Endothelial cell of umbilical vein (primary cell): ENCODE data around the gene ENTREP1. TPM values are rescaled to one million over a fixed set of nuclear protein-coding genes. Genes with fewer than 3 reads are reported as not detected.

ENCODE experiments used
- BruUV-seq: library from RNA; stranded (reverse); fragments of 400-500 nt; replicated peaks from 2 replicates; lab custom pipeline; 2021; lab: Mats Ljungman, UMichigan
- CTCF ChIA-PET: fragments of 300-600, 350-600 bp; sonication (Branson Sonifier 250); formaldehyde crosslinking; loops from one replicate; lab custom pipeline; 2021; ENCODE audit warnings: antibody characterized with exemption, inconsistent platforms; lab: Charles Lee
- POLR2A ChIA-PET: fragments of 300-600, 350-600 bp; sonication (Branson Sonifier 250); formaldehyde crosslinking; loops from one replicate; lab custom pipeline; 2021; ENCODE audit warnings: antibody characterized with exemption, inconsistent platforms; lab: Charles Lee
- DNase-seq: peaks from one replicate; pipeline ENCODE4 v3.0.0-alpha.2; 2011; ENCODE audit warnings: low read depth, low spot score
- FAIRE-seq: peaks from 2 replicates; lab custom pipeline; 2011; peaks lifted over from hg19 to GRCh38; lab: Jason Lieb, UNC
- H2AFZ ChIP-seq: 2 replicates; pipeline ENCODE4 v1.6.0; 2012; ENCODE audit warnings: low read depth, low read length, control low read depth, inconsistent platforms
- H3K27ac ChIP-seq: 2 replicates; pipeline ENCODE4 v1.5.1; 2011; ENCODE audit warnings: low read depth, mild to moderate bottlenecking, control low read depth, low read length, moderate library complexity; ENCODE audit not compliant: insufficient read depth
- H3K27me3 ChIP-seq, 2 experiments: 2 replicates each; pipeline versions ENCODE4 v1.6.0 to v1.6.1; 2011; ENCODE audit warnings: low read length in 2 of 2, mixed read lengths in 1 of 2; ENCODE audit not compliant: control insufficient read depth in 2 of 2, insufficient read depth in 2 of 2
- H3K36me3 ChIP-seq, 2 experiments: 2 replicates in 1 of 2; 3 replicates in 1 of 2; pipeline ENCODE4 v1.5.1; 2011; ENCODE audit warnings: low read length in 2 of 2, mild to moderate bottlenecking in 1 of 2, moderate library complexity in 1 of 2; ENCODE audit not compliant: control insufficient read depth in 2 of 2, insufficient read depth in 2 of 2; ENCODE audit errors: extremely low read depth in 1 of 2
- H3K4me1 ChIP-seq: 3 replicates; pipeline ENCODE4 v1.5.1; 2011; ENCODE audit warnings: mild to moderate bottlenecking, low read length; ENCODE audit not compliant: control insufficient read depth, insufficient read depth; ENCODE audit errors: extremely low read depth
- H3K4me2 ChIP-seq: 2 replicates; pipeline ENCODE4 v1.6.1; 2011; ENCODE audit warnings: low read length, control low read depth, mixed read lengths; ENCODE audit not compliant: insufficient read depth
- H3K4me3 ChIP-seq, 3 experiments: fragments of 200-600 bp in 1 of 3; sonication (generic), shearing (Covaris generic) in 1 of 3; replicated peaks in 1 of 3; 2 replicates each; pipeline ENCODE4 v1.5.1; 2011 to 2016; ENCODE audit warnings: control low read depth in 3 of 3, low read length in 3 of 3, mild to moderate bottlenecking in 2 of 3, inconsistent platforms in 1 of 3, low read depth in 1 of 3, moderate library complexity in 1 of 3; ENCODE audit not compliant: insufficient read depth in 1 of 3
- H3K79me2 ChIP-seq: 2 replicates; pipeline ENCODE4 v1.6.0; 2012; ENCODE audit warnings: low read length, inconsistent platforms; ENCODE audit not compliant: control insufficient read depth, insufficient read depth
- H3K9ac ChIP-seq: replicated peaks from 2 replicates; pipeline ENCODE3; 2011; ENCODE audit warnings: low read length, control low read depth; ENCODE audit not compliant: insufficient read depth; ENCODE audit errors: extremely low read depth
- H3K9me1 ChIP-seq: replicated peaks from 3 replicates; pipeline ENCODE4 v1.6.0; 2011; ENCODE audit warnings: mild to moderate bottlenecking, low read length; ENCODE audit not compliant: control insufficient read depth, insufficient read depth; ENCODE audit errors: extremely low read depth
- H3K9me3 ChIP-seq: replicated peaks from 2 replicates; pipeline ENCODE4 v1.5.1; 2012; ENCODE audit warnings: low read length, inconsistent platforms; ENCODE audit not compliant: control insufficient read depth, insufficient read depth
- H4K20me1 ChIP-seq: replicated peaks from 2 replicates; pipeline ENCODE3; 2011; ENCODE audit warnings: mild to moderate bottlenecking, low read length; ENCODE audit not compliant: control insufficient read depth, insufficient read depth; ENCODE audit errors: extremely low read depth
- CTCF ChIP-seq, 2 donors: IDR thresholded peaks; 1 replicate in 1 of 2; 2 replicates in 1 of 2; pipeline ENCODE4 v1.5.1; 2011; ENCODE audit warnings: low read length in 2 of 2, mild to moderate bottlenecking in 2 of 2, moderate library complexity in 2 of 2, control low read depth in 1 of 2, inconsistent platforms in 1 of 2, low read depth in 1 of 2; ENCODE audit not compliant: insufficient read depth in 1 of 2; ENCODE audit errors: extremely low read depth in 1 of 2
- EZH2 ChIP-seq: IDR thresholded peaks from 2 replicates; pipeline ENCODE4 v1.6.1; 2012; ENCODE audit warnings: borderline replicate concordance, low read depth, mild to moderate bottlenecking, moderate library complexity, low read length, inconsistent platforms; ENCODE audit not compliant: severe bottlenecking
- FOS ChIP-seq: IDR thresholded peaks from 2 replicates; pipeline ENCODE4 v1.6.1; 2011; ENCODE audit warnings: mild to moderate bottlenecking, low read length, moderate library complexity, borderline replicate concordance; ENCODE audit not compliant: insufficient read depth
- GATA2 ChIP-seq: IDR thresholded peaks from 2 replicates; pipeline ENCODE4 v1.7.0; 2011; ENCODE audit warnings: low read depth, mild to moderate bottlenecking, moderate library complexity, mixed read lengths, low read length; ENCODE audit not compliant: insufficient read length, insufficient read depth
- JUN ChIP-seq: IDR thresholded peaks from 2 replicates; pipeline ENCODE4 v1.6.1; 2011; ENCODE audit warnings: borderline replicate concordance, low read depth; ENCODE audit not compliant: insufficient read length, insufficient read depth
- MAX ChIP-seq: IDR thresholded peaks from 2 replicates; pipeline ENCODE4 v1.6.1; 2011; ENCODE audit not compliant: insufficient read depth, insufficient read length
- MYC ChIP-seq: IDR thresholded peaks from one replicate; pipeline ENCODE4 v1.6.1; 2011; ENCODE audit warnings: mild to moderate bottlenecking, low read depth, low read length
- POLR2A ChIP-seq: IDR thresholded peaks from 2 replicates; pipeline ENCODE4 v1.6.1; 2012; ENCODE audit warnings: low read depth, mild to moderate bottlenecking, control low read depth, low read length
- POLR2AphosphoS5 ChIP-seq: IDR thresholded peaks from 2 replicates; pipeline ENCODE4 v1.6.1; 2012; ENCODE audit warnings: low read depth, mild to moderate bottlenecking, control low read depth, low read length, moderate library complexity; ENCODE audit not compliant: insufficient read depth
- dilution Hi-C: fragments of 300-500 bp; cut with MboI; formaldehyde crosslinking; loops from one replicate; pipeline ENCODE4 v1.15.0; 2019; ENCODE audit warnings: low sequenced_read_pairs; ENCODE audit not compliant: extremely low pct_ligation_motif_present
- intact Hi-C: fragments of 100-400 bp; cut with micrococcal nuclease; formaldehyde crosslinking; loops from one replicate; pipeline ENCODE4 v1.10.0; 2022
- polyA plus RNA-seq, 4 experiments: library from polyadenylated mRNA; depleted of rRNA in 3 of 4; stranded (reverse) in 3 of 4; unstranded in 1 of 4; fragments of >200 nt; gene quantifications; 2 replicates each; pipeline versions ENCODE4 v1.2.1 to v1.2.3, GENCODE V29; 2011 to 2012; ENCODE audit warnings: missing spikeins in 1 of 4
- total RNA-seq: library from RNA; stranded (reverse); gene quantifications from 2 replicates; pipeline ENCODE4 v1.2.3, GENCODE V29; 2021

The ENTREP1 gene
- total and polyA plus RNA-seq, 2 donors (not counting 3 experiments of a cell fraction or from before 2014, with no cell fraction given), result 7.1 to 13.5 TPM

- intact Hi-C loops, result no loop called here
- CTCF ChIA-PET, result interaction anchor here (1.0 kb wide), 1 partner anchor 10 kb away, joined by 3 read pairs; no protein-coding TSS in a partner anchor
- FAIRE-seq, result no peak
These were observed 7.1 kb upstream of the ENTREP1 start for GRCh38 chr9:69317894-69318293.

More at GRCh38 chr9:69317894-69318293, 7.1 kb upstream of the ENTREP1 start:
- Histone ChIP-seq H3K27me3 (peaks cover 3 to 13% of the 10 kb centered on the region in 2 experiments), H3K4me2 (no peak overlapping the region), H3K4me1 (no peaks in the 10 kb centered on the region), H3K4me3 (no peak overlapping the region), H3K79me2 (no peaks in the 10 kb centered on the region), H3K9ac (no peak overlapping the region), H3K36me3 (no peaks in the 10 kb centered on the region), H2AFZ (no peak overlapping the region), H3K9me3 (no peaks in the 10 kb centered on the region), H3K9me1 (no peaks in the 10 kb centered on the region), H4K20me1 (no peaks in the 10 kb centered on the region), H3K27ac (no peak overlapping the region)
- TF ChIP-seq FOS (no peak), MAX (no peak), GATA2 (no peak), JUN (no peak), MYC (no peak), CTCF (IDR thresholded peaks at IDR 0.05; ENCODE audit: extremely low read depth in 1 of 2, insufficient read depth in 1 of 2, low read depth in 1 of 2, low read length in 2 of 2) (no peak), POLR2A (no peak), EZH2 (no peak), POLR2AphosphoS5 (no peak)
- no TSS peak for BruUV-seq
- POLR2A ChIA-PET, result no interaction called here
- dilution Hi-C loops, result no loop called here
- DNase-seq, result no peak
